PC-9 (cell line): ENCODE measurements around the gene CTIF. TPM values are rescaled to one million over a fixed set of nuclear protein-coding genes. Genes with fewer than 3 reads are reported as not detected.

ENCODE experiments used
- BruUV-seq: library from RNA; stranded (reverse); fragments of 400-500 nt; replicated peaks from 2 replicates; lab custom pipeline; 2021; lab: Mats Ljungman, UMichigan
- CTCF ChIA-PET: fragments of 300-600 bp; sonication (Branson Sonifier 250); formaldehyde crosslinking; loops from one replicate; lab custom pipeline; 2022; ENCODE audit warnings: antibody characterized with exemption; lab: Charles Lee
- POLR2A ChIA-PET: fragments of 300-600 bp; sonication (Branson Sonifier 250); formaldehyde crosslinking; loops from one replicate; lab custom pipeline; 2022; ENCODE audit warnings: antibody characterized with exemption; ENCODE audit not compliant: unreplicated experiment; lab: Charles Lee
- DNase-seq, 2 experiments: peaks; one replicate each; pipeline versions ENCODE4 v3.0.0 to v3.0.0-alpha.2; 2015 to 2022; ENCODE audit warnings: mixed read lengths in 1 of 2
- H2AFZ ChIP-seq: fragments of 200-600 bp; sonication (generic); 2 replicates; pipeline ENCODE4 v1.8.1; 2017; ENCODE audit warnings: antibody characterized with exemption
- H3F3A ChIP-seq: fragments of 200-600 bp; sonication (generic); 2 replicates; pipeline ENCODE4 v1.8.1; 2017; ENCODE audit warnings: antibody characterized with exemption, mild to moderate bottlenecking, low read depth; ENCODE audit not compliant: insufficient read depth
- H3K27ac ChIP-seq: fragments of 200-600 bp; sonication (generic); 2 replicates; pipeline ENCODE4 v1.6.1; 2016; ENCODE audit warnings: mixed run types
- H3K27me3 ChIP-seq: fragments of 200-600 bp; sonication (generic); 2 replicates; pipeline ENCODE4 v1.6.1; 2016; ENCODE audit warnings: low read depth, mixed run types; ENCODE audit not compliant: insufficient read depth
- H3K36me3 ChIP-seq: fragments of 200-600 bp; sonication (generic); 2 replicates; pipeline ENCODE4 v1.6.1; 2016; ENCODE audit warnings: low read depth, mixed run types
- H3K4me1 ChIP-seq: fragments of 200-600 bp; sonication (generic); replicated peaks from 2 replicates; pipeline ENCODE4 v1.6.1; 2016; ENCODE audit warnings: mixed run types; ENCODE audit not compliant: insufficient read depth
- H3K4me2 ChIP-seq: fragments of 200-600 bp; sonication (generic); 2 replicates; pipeline ENCODE4 v1.6.1; 2017; ENCODE audit warnings: mixed run types
- H3K4me3 ChIP-seq: fragments of 200-600 bp; sonication (generic); 2 replicates; pipeline ENCODE4 v1.6.1; 2016; ENCODE audit warnings: mixed run types
- H3K79me2 ChIP-seq: fragments of 200-600 bp; sonication (generic); 2 replicates; pipeline ENCODE4 v1.6.1; 2017; ENCODE audit warnings: low read depth, mixed run types
- H3K9me2 ChIP-seq: fragments of 200-600 bp; sonication (generic); 2 replicates; pipeline ENCODE4 v1.8.1; 2017; ENCODE audit warnings: mild to moderate bottlenecking; ENCODE audit not compliant: insufficient read depth
- H3K9me3 ChIP-seq: fragments of 200-600 bp; sonication (generic); 2 replicates; pipeline ENCODE4 v1.8.1; 2016; ENCODE audit warnings: low read depth; ENCODE audit not compliant: insufficient read depth
- H4K20me1 ChIP-seq: fragments of 200-600 bp; sonication (generic); 2 replicates; pipeline ENCODE4 v1.8.1; 2017; ENCODE audit not compliant: insufficient read depth
- EZH2 ChIP-seq: fragments of 200-600 bp; sonication (generic); IDR thresholded peaks from 2 replicates; pipeline ENCODE4 v1.8.0; 2017; ENCODE audit warnings: antibody characterized with exemption, low read depth
- intact Hi-C: fragments of 100-400 bp; cut with micrococcal nuclease; formaldehyde crosslinking; loops from one replicate; pipeline ENCODE4 v1.10.0; 2022; ENCODE audit not compliant: unreplicated experiment
- total RNA-seq: library from RNA; stranded (reverse); gene quantifications from 2 replicates; pipeline ENCODE4 v1.2.3, GENCODE V29; 2021
- TF ChIP-seq, protein P1 (sequence below): fragments of 200-600 bp; sonication (generic); conservative IDR thresholded peaks from 2 replicates; pipeline ENCODE4 v1.6.1; 2017; ENCODE audit warnings: mixed run types, antibody characterized with exemption, mild to moderate bottlenecking, moderate library complexity

CTIF gene
- total RNA-seq, 1 experiment from 2014 or later: 26.2 TPM

DNA sequence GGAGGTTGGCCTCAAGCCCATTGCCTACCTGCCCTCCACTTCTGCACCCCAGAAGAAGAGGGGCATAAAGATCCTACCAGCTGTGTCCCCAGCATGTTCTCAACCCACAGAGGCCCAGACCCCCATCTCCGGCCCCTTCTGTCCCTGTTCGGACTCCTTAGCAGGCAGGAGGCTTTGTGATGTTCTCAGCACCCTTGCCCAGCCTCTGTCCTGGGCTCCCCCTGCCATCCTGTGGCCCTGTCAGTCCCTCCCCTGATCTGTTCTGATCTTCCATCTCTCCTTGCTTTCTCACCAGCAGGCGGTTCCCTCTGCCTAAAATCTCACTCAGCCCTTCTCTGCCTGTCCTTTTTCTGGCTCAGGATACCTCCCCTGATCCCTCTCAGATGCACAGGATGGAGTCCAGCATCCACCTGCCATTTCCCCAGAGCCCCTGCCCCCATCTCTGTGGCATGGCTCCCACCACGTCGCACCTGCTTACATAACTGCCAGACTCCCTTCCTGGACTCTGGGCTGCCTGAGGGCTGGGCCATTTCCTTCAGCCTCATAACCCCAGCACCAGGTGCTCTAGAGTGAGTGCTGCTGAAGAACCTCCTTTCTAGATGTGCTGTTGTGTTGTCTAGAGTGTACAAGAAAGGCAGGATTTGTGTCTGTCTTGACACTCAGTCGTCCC lies 134.0 kb downstream of the CTIF start:
- ChIA-PET POLR2A (no interaction called here), CTCF (interaction anchor here (0.6 kb wide), 1 partner anchor 537 kb away, joined by 3 read pairs; no protein-coding TSS in a partner anchor)
- intact Hi-C loops: no loop called here
- no peaks in the 10 kb centered on the region for H3K36me3 ChIP-seq
- H2AFZ ChIP-seq: no peak overlapping the region
- no peaks in the 10 kb centered on the region for H3K27me3 ChIP-seq
- no TSS peak for BruUV-seq
- DNase-seq: no peak
- H3K9me2 ChIP-seq: no peaks in the 10 kb centered on the region
- no peaks in the 10 kb centered on the region for H4K20me1 ChIP-seq
- H3K4me3 ChIP-seq: no peak overlapping the region
- H3K9me3 ChIP-seq: no peaks in the 10 kb centered on the region
- H3K27ac ChIP-seq: no peak overlapping the region
- H3K4me1 ChIP-seq: no peaks in the 10 kb centered on the region
- H3K4me2 ChIP-seq: no peak overlapping the region
- H3F3A ChIP-seq: no peaks in the 10 kb centered on the region
- no peaks in the 10 kb centered on the region for H3K79me2 ChIP-seq
- no peak for TF ChIP-seq EZH2
- TF ChIP-seq, protein P1, sequence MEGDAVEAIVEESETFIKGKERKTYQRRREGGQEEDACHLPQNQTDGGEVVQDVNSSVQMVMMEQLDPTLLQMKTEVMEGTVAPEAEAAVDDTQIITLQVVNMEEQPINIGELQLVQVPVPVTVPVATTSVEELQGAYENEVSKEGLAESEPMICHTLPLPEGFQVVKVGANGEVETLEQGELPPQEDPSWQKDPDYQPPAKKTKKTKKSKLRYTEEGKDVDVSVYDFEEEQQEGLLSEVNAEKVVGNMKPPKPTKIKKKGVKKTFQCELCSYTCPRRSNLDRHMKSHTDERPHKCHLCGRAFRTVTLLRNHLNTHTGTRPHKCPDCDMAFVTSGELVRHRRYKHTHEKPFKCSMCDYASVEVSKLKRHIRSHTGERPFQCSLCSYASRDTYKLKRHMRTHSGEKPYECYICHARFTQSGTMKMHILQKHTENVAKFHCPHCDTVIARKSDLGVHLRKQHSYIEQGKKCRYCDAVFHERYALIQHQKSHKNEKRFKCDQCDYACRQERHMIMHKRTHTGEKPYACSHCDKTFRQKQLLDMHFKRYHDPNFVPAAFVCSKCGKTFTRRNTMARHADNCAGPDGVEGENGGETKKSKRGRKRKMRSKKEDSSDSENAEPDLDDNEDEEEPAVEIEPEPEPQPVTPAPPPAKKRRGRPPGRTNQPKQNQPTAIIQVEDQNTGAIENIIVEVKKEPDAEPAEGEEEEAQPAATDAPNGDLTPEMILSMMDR: no peak

DNA sequence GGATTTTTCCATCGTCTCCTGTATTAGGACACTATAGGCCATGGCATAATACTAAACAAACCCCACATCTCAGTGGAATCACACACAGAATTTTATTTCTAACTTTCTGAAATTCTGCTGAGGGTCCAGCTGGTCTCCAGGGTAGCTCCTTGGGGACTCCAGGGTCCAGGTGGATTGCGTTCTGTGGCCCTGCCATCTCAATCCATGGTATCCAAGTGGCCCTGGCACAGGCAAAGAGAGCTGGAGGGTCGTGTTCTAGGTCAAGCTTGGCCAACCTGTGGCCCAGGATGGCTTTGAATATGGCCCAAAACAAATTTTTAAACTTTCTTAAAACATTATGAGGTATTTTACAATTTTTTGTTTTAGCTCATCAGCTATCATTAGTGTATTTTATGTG lies 134.6 kb downstream of the CTIF start:
- H3K79me2 ChIP-seq: no peaks in the 10 kb centered on the region
- H3K4me1 ChIP-seq: no peaks in the 10 kb centered on the region
- no peaks in the 10 kb centered on the region for H4K20me1 ChIP-seq
- DNase-seq: no peak
- no peaks in the 10 kb centered on the region for H3K9me2 ChIP-seq
- TF ChIP-seq, protein P1: no peak
- ChIA-PET POLR2A (no interaction called here), CTCF (interaction anchor here (0.6 kb wide), 1 partner anchor 536 kb away, joined by 3 read pairs; no protein-coding TSS in a partner anchor)
- no peak overlapping the region for H3K4me2 ChIP-seq
- H2AFZ ChIP-seq: no peak overlapping the region
- H3K36me3 ChIP-seq: no peaks in the 10 kb centered on the region
- H3K27me3 ChIP-seq: no peaks in the 10 kb centered on the region
- no peak overlapping the region for H3K27ac ChIP-seq
- H3K4me3 ChIP-seq: no peak overlapping the region
- no peaks in the 10 kb centered on the region for H3K9me3 ChIP-seq
- intact Hi-C loops: no loop called here
- no TSS peak for BruUV-seq
- H3F3A ChIP-seq: no peaks in the 10 kb centered on the region

DNA sequence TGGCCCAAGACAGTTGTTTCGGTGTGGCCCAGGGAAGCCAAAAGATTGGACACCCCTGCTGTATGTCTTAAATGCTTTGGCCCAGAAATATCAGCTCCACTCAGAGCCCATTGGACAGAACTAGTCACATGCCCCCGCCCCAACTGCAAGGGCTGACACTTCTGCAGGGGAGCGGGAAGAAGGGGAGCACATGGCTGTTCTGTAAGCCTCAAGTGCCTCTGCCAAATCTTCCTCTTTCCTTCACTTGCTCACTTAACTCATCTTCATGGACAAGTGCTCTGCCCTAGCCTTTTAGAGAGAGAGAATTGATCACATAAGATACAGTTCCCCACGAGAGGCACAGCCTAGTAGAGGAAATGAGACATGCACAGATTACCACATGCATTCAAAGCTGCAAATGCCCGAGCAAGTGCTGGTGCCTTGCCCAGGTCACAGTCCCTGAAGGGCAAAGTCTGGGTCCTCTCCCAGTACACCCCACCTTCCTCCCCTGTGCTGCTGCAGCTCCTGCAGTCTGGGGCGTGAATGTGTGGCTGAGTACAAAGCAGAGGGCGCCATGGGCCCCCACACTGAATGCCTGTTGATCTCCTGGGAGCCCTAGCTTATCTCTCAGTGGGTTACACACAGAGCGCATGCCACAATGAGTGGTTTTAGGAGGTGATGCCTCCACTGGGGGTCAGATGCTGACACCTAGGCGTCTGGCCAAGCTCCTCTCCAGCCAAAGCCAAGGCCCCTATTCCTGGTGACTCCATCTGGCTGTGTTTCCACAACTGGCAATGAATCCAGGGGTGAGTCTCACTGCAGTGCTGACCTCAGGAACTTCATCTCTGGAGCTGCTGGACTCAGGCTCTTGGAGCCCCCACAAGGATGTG lies 135.3 kb downstream of the CTIF start:
- Histone ChIP-seq H3K27ac (no peak overlapping the region), H3F3A (no peaks in the 10 kb centered on the region), H3K4me1 (no peaks in the 10 kb centered on the region), H3K9me3 (no peaks in the 10 kb centered on the region), H3K4me2 (no peak overlapping the region), H3K4me3 (no peak overlapping the region), H3K9me2 (no peaks in the 10 kb centered on the region), H3K79me2 (no peaks in the 10 kb centered on the region), H3K27me3 (no peaks in the 10 kb centered on the region), H4K20me1 (no peaks in the 10 kb centered on the region), H2AFZ (no peak overlapping the region), H3K36me3 (no peaks in the 10 kb centered on the region)
- intact Hi-C loops: no loop called here
- no peak for DNase-seq
- CTCF ChIA-PET: no interaction called here
- TF ChIP-seq, protein P1: no peak
- TF ChIP-seq EZH2: no peak
- BruUV-seq: no TSS peak
- POLR2A ChIA-PET: interaction anchor here (0.5 kb wide), 1 partner anchor 889 kb away, joined by 3 read pairs; no protein-coding TSS in a partner anchor
